ENCODE data around the gene PLXNA2.

Gene PLXNA2

DNA sequence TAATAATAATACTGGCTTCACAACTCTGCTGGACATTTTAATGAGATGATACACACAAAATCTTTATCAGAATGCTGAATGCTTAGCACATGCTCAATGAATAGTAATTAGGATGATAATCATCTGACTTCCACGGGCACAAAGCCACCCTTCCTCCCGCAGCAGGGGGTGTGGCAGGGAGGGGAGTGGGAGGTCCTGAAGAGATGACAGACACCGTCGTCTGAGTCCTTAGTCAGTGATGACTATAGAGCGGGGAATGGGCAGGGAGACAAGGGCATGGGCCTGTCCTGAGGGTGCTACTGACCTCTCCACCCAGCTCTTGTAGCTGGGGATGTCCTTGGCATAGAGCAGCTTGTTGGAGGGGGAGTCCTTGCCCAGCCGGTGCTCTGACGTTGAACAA is 215.7 kb downstream of the PLXNA2 start:
- Histone ChIP-seq H3K9ac (ENCODE audit: low read depth, low read length) (no peak overlapping the region), H3K4me1 (ENCODE audit: control insufficient read depth, insufficient read depth, low read length) (peaks cover 38% of the 10 kb centered on the region), H3K36me3 (ENCODE audit: insufficient read depth, low read length) (peaks cover 90% of the 10 kb centered on the region), H3K4me3 (ENCODE audit: low read length) (no peak overlapping the region), H3K27me3 (ENCODE audit: control insufficient read depth, insufficient read depth, low read length) (no peaks in the 10 kb centered on the region), H3K9me3 (replicated peaks; ENCODE audit: low read length) (no peaks in the 10 kb centered on the region), H3K4me2 (ENCODE audit: low read length) (no peak overlapping the region)

DNA sequence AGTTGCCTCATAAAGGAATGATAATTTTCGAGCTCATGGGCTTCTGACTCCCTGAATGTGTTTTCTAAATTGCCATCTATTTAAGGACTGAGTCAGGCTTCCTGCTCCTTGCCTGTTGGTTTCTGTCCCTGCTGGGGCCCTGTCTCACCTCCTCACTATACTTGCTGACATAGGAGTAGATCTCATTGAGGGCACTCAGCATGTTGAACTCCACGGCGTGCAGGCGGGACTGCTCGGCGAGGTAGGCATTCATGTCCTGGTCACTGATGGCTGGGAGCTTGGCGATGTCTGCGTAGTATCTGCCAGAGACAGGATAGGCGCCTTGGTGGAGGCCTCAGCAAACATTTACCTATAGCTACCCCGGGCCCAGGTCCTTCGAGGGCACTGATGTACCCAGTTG is 216.3 kb downstream of the PLXNA2 start:
- H3K4me2 ChIP-seq (ENCODE audit: low read length), result no peak overlapping the region
- H3K4me1 ChIP-seq (ENCODE audit: control insufficient read depth, insufficient read depth, low read length), result peaks cover 43% of the 10 kb centered on the region
- no peaks in the 10 kb centered on the region for H3K9me3 ChIP-seq (replicated peaks; ENCODE audit: low read length)
- no peak overlapping the region for H3K9ac ChIP-seq (ENCODE audit: low read depth, low read length)
- H3K27me3 ChIP-seq (ENCODE audit: control insufficient read depth, insufficient read depth, low read length), result no peaks in the 10 kb centered on the region
- peaks cover 87% of the 10 kb centered on the region for H3K36me3 ChIP-seq (ENCODE audit: insufficient read depth, low read length)
- H3K4me3 ChIP-seq (ENCODE audit: low read length), result no peak overlapping the region

DNA sequence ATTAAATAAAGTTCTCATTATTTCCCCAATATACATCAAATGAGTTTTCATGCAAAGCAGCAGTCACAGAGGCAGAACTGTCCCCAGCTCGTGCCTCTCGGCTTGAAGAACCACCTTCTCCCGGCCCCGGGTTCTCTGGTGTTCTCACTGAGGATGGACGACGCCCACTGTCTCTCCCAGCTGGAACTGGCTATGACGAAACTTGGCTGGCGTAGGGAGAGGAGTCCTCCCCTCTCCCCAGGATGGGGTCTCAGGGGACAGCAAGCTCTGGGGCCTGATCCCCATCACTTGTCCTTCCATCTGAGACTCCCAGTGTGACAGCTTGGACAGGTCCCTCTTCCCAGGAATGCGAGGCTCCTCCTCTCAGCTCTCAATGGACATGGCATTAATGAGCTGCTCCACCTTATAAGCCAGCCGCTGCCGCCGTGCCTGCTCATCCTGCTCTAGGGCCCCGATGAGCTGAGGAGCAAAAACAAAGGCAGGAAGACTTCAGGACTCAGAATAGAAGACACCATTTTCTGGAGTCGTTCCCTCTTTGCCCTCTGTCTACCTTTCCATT is 217.2 kb downstream of the PLXNA2 start:
- no peak overlapping the region for H3K4me2 ChIP-seq (ENCODE audit: low read length)
- peaks cover 78% of the 10 kb centered on the region for H3K36me3 ChIP-seq (ENCODE audit: insufficient read depth, low read length)
- peaks cover 46% of the 10 kb centered on the region for H3K4me1 ChIP-seq (ENCODE audit: control insufficient read depth, insufficient read depth, low read length)
- H3K4me3 ChIP-seq (ENCODE audit: low read length), result no peak overlapping the region
- H3K27me3 ChIP-seq (ENCODE audit: control insufficient read depth, insufficient read depth, low read length), result no peaks in the 10 kb centered on the region
- no peak overlapping the region for H3K9ac ChIP-seq (ENCODE audit: low read depth, low read length)
- H3K9me3 ChIP-seq (replicated peaks; ENCODE audit: low read length), result no peaks in the 10 kb centered on the region

DNA sequence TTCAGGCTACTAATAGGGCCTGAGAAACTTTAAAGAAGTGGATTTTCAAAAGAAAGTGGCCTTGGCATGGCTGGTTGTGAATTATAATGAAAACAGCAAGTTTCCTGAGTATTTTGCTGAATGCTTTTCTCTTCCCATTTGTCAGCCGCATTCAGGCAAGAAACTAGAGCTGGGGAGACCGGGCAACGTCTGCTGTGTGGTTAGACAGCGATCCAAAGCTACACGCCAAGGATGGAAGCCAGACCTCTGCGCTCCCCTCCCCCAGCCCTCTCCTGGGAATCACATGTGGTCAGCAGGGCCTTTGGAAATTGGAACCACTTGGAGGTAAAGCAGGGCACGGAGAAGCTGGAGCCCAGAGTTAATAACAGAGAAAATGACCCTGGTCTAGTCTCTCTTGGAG is 219.2 kb downstream of the PLXNA2 start:
- no peak overlapping the region for H3K4me3 ChIP-seq (ENCODE audit: low read length)
- H3K4me1 ChIP-seq (ENCODE audit: control insufficient read depth, insufficient read depth, low read length), result peaks cover 27% of the 10 kb centered on the region
- H3K9ac ChIP-seq (ENCODE audit: low read depth, low read length), result no peak overlapping the region
- H3K9me3 ChIP-seq (replicated peaks; ENCODE audit: low read length), result no peaks in the 10 kb centered on the region
- no peak overlapping the region for H3K4me2 ChIP-seq (ENCODE audit: low read length)
- no peaks in the 10 kb centered on the region for H3K27me3 ChIP-seq (ENCODE audit: control insufficient read depth, insufficient read depth, low read length)
- peaks cover 63% of the 10 kb centered on the region for H3K36me3 ChIP-seq (ENCODE audit: insufficient read depth, low read length)

DNA sequence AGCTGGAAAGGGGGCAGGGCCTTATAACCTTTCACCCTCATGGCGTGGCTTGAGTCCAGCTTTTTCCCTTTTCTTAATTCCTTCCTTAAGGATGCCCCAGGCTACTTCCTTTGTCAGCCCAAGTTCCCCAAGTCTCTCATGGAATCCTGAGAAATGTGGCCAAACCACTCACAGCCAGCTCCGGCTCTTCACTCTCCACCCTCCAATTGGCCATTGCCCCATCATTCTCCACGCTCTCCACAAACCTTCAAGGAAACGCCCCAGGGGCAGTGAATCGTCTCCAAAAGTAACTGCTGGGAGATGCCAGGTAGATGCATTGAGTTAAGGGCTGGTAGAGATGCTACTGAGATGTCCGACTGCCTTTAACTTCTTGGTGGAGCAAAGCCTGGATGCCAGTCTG is 219.8 kb downstream of the PLXNA2 start:
- no peaks in the 10 kb centered on the region for H3K9me3 ChIP-seq (replicated peaks; ENCODE audit: low read length)
- peaks cover 63% of the 10 kb centered on the region for H3K36me3 ChIP-seq (ENCODE audit: insufficient read depth, low read length)
- H3K9ac ChIP-seq (ENCODE audit: low read depth, low read length), result no peak overlapping the region
- no peak overlapping the region for H3K4me2 ChIP-seq (ENCODE audit: low read length)
- no peak overlapping the region for H3K4me3 ChIP-seq (ENCODE audit: low read length)
- peaks cover 21% of the 10 kb centered on the region for H3K4me1 ChIP-seq (ENCODE audit: control insufficient read depth, insufficient read depth, low read length)
- H3K27me3 ChIP-seq (ENCODE audit: control insufficient read depth, insufficient read depth, low read length), result no peaks in the 10 kb centered on the region

DNA sequence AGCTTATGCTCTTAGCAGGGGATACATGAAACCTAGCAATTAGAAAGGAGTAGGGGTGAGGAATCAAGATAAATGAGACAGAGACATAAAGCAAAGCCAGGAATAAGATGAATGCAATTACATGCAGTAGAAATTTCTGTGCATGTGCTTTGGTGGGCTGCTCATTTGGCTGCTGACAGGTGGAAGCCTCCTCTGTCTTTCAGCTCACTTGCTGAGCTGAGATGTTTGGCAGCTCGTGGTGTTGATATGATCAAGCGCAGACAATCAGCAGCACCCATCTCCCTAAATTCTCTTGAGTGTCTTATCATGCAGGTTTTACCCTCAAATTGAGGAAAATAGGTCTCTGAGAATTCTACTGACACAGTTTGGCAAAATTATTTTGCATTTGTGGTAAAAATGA is 224.9 kb downstream of the PLXNA2 start:
- peaks cover 11% of the 10 kb centered on the region for H3K4me1 ChIP-seq (ENCODE audit: control insufficient read depth, insufficient read depth, low read length)
- H3K36me3 ChIP-seq (ENCODE audit: insufficient read depth, low read length), result peaks cover 12% of the 10 kb centered on the region
- no peak overlapping the region for H3K9ac ChIP-seq (ENCODE audit: low read depth, low read length)
- no peaks in the 10 kb centered on the region for H3K27me3 ChIP-seq (ENCODE audit: control insufficient read depth, insufficient read depth, low read length)
- no peak overlapping the region for H3K4me3 ChIP-seq (ENCODE audit: low read length)
- H3K4me2 ChIP-seq (ENCODE audit: low read length), result no peak overlapping the region
- H3K9me3 ChIP-seq (replicated peaks; ENCODE audit: low read length), result no peaks in the 10 kb centered on the region

DNA sequence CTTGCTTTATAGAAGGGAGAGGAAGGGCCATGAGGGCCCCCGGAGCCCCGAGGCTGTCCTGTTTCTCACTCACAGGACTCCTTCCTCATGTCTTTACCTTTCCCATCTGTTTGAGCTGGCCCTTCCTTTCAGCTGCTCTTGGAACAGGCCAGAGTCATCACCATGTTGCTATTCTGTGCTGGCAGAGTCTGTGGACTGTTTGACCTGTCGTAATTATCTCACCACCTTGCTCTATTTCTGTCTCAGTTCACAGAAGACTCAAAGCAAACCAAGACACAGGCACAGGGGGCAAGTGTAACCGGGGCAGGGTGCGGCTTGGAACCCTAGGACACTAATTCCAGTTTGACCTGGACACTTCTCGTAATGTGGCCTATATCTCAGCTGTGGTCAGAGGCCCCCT is 228.9 kb downstream of the PLXNA2 start:
- Histone ChIP-seq H3K4me3 (ENCODE audit: low read length) (no peak overlapping the region), H3K27me3 (ENCODE audit: control insufficient read depth, insufficient read depth, low read length) (no peaks in the 10 kb centered on the region), H3K4me1 (ENCODE audit: control insufficient read depth, insufficient read depth, low read length) (no peaks in the 10 kb centered on the region), H3K4me2 (ENCODE audit: low read length) (no peak overlapping the region), H3K9me3 (replicated peaks; ENCODE audit: low read length) (no peaks in the 10 kb centered on the region), H3K36me3 (ENCODE audit: insufficient read depth, low read length) (no peaks in the 10 kb centered on the region), H3K9ac (ENCODE audit: low read depth, low read length) (no peak overlapping the region)

DNA sequence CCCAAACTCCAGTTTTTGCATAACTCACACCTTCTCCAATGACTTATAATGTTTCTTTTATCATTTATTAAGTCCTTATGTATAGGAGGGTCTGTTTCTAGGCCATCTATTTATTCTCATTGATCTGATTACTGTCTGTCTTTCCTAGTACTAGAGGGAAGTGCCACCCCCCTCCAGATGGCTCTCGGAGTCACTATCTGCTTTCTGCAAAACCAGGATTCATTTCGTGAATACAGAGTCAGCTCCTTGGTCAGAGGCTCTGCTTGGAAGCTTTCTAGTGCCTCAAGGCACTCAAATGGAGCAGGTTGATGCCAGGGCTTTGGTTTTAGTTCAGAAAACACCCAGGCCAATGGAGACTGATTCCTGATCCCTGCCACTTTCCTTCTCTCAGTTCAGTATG is 231.0 kb downstream of the PLXNA2 start:
- H3K4me1 ChIP-seq (ENCODE audit: control insufficient read depth, insufficient read depth, low read length), result peaks cover 5% of the 10 kb centered on the region
- no peak overlapping the region for H3K9ac ChIP-seq (ENCODE audit: low read depth, low read length)
- H3K27me3 ChIP-seq (ENCODE audit: control insufficient read depth, insufficient read depth, low read length), result no peaks in the 10 kb centered on the region
- H3K4me3 ChIP-seq (ENCODE audit: low read length), result no peak overlapping the region
- no peaks in the 10 kb centered on the region for H3K36me3 ChIP-seq (ENCODE audit: insufficient read depth, low read length)
- H3K4me2 ChIP-seq (ENCODE audit: low read length), result no peak overlapping the region
- H3K9me3 ChIP-seq (replicated peaks; ENCODE audit: low read length), result no peaks in the 10 kb centered on the region

DNA sequence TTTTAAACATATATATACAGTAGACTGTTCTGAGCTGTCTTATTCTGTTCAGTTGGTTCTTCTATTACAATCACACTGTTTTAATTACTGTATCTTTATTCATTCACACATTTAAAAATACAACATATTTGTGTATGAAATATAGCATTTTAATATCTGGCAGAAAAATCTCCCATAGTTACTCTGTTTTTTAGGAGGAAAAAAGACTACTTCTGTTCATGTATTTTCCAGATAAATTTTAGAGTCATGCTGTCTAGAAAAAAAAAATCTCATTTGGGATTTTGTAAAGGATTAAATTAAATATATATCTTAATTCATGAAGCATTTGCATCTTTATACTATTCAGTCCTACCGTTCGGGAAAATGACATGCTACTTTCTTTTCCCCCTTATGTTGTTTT is 231.5 kb downstream of the PLXNA2 start:
- Histone ChIP-seq H3K9me3 (replicated peaks; ENCODE audit: low read length) (no peaks in the 10 kb centered on the region), H3K4me2 (ENCODE audit: low read length) (no peak overlapping the region), H3K9ac (ENCODE audit: low read depth, low read length) (no peak overlapping the region), H3K4me3 (ENCODE audit: low read length) (no peak overlapping the region), H3K27me3 (ENCODE audit: control insufficient read depth, insufficient read depth, low read length) (no peaks in the 10 kb centered on the region), H3K4me1 (ENCODE audit: control insufficient read depth, insufficient read depth, low read length) (peaks cover 10% of the 10 kb centered on the region), H3K36me3 (ENCODE audit: insufficient read depth, low read length) (no peaks in the 10 kb centered on the region)

DNA sequence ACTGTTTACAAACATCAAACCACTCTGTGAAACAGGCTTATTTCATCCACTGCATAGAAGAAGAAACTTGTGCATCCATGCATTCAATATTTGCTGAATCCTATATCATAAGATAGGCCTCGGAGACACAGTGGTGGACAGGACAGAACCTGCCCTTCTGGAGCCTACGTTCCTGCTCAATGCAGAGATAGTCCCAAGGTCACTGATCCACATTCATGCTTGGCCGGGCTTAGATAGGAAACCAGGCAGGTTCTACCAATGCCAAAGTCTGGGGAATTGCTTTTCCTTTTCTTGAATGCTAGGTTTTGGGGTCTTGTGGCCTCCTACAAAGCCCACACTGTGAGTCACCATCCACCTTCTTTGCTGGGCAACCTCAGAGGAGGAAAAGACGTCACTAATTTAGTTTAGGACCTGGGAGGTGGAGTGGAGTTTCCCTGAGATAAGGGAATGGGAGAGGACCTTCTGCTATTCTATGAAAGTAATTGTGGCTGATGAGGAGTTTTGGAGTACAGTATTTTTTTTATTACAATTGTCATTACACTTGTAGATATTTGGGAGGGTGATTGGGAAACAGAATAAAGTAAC is 233.6 kb downstream of the PLXNA2 start:
- H3K9me3 ChIP-seq (replicated peaks; ENCODE audit: low read length), result no peaks in the 10 kb centered on the region
- no peak overlapping the region for H3K4me2 ChIP-seq (ENCODE audit: low read length)
- H3K9ac ChIP-seq (ENCODE audit: low read depth, low read length), result no peak overlapping the region
- H3K27me3 ChIP-seq (ENCODE audit: control insufficient read depth, insufficient read depth, low read length), result no peaks in the 10 kb centered on the region
- peaks cover 16% of the 10 kb centered on the region for H3K4me1 ChIP-seq (ENCODE audit: control insufficient read depth, insufficient read depth, low read length)
- no peaks in the 10 kb centered on the region for H3K36me3 ChIP-seq (ENCODE audit: insufficient read depth, low read length)
- no peak overlapping the region for H3K4me3 ChIP-seq (ENCODE audit: low read length)

DNA sequence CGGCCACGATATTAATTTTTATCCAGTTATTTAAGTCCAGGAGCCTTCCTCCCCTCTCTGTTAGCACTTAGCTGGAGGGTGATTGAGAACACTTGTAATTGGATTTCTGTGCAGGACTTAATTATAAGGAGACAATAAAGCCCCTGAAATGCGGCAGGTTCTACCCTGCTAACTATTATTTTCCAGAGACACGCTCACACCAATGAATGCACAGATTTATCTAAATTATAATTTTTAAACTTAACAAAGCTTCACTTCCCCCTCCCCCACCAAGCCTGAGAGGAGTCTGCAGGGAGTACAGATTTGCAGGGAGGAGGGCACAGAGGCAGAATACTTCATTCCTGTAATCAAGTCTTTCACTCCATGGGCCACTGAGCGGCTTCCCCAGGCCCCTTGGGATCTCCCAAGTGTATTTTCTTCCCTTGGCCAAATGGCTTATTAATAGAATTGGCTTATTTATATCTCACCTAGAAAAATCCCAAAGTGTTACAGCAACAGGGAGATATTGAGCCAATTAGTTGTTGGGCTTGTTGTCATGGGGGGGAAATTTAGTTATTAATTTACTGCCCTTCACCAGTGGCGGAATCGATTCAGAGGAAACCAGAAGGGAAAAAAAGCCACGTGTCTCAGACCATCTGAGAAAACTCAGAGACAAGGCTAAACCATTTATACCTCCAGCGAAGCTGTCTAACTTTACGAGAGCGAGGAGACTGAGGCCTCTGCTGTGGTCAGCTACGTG is 234.3 kb downstream of the PLXNA2 start:
- no peak overlapping the region for H3K4me2 ChIP-seq (ENCODE audit: low read length)
- no peak overlapping the region for H3K9ac ChIP-seq (ENCODE audit: low read depth, low read length)
- H3K9me3 ChIP-seq (replicated peaks; ENCODE audit: low read length), result no peaks in the 10 kb centered on the region
- H3K4me1 ChIP-seq (ENCODE audit: control insufficient read depth, insufficient read depth, low read length), result peaks cover 16% of the 10 kb centered on the region
- no peaks in the 10 kb centered on the region for H3K27me3 ChIP-seq (ENCODE audit: control insufficient read depth, insufficient read depth, low read length)
- H3K4me3 ChIP-seq (ENCODE audit: low read length), result no peak overlapping the region
- no peaks in the 10 kb centered on the region for H3K36me3 ChIP-seq (ENCODE audit: insufficient read depth, low read length)

DNA sequence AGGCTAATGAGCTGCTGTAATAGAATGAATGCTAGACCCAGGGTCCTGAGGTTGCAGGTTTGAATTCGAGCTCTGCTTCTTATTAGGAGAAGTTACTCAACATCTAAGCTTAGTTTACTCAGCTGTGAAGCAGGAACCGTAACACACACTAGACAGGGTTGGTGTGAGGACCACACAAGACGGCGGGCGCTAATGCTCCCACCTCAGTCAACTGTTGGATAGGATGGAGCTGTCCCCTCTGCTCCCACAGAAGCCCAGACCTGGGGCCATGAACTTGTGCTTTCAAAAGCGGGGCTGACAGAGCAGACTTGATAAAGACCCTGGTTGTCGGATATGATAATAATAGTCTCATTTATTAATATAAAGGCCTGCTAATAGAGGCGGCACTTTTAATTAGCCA is 234.9 kb downstream of the PLXNA2 start:
- no peak overlapping the region for H3K4me2 ChIP-seq (ENCODE audit: low read length)
- H3K9ac ChIP-seq (ENCODE audit: low read depth, low read length), result no peak overlapping the region
- peaks cover 19% of the 10 kb centered on the region for H3K4me1 ChIP-seq (ENCODE audit: control insufficient read depth, insufficient read depth, low read length)
- H3K27me3 ChIP-seq (ENCODE audit: control insufficient read depth, insufficient read depth, low read length), result no peaks in the 10 kb centered on the region
- no peaks in the 10 kb centered on the region for H3K9me3 ChIP-seq (replicated peaks; ENCODE audit: low read length)
- no peaks in the 10 kb centered on the region for H3K36me3 ChIP-seq (ENCODE audit: insufficient read depth, low read length)
- H3K4me3 ChIP-seq (ENCODE audit: low read length), result no peak overlapping the region
